HG02981 (cell line): Measurements from ENCODE around the gene CD2.
A peak's percentile ranks its signal among the peaks of the same experiment; 100 is the strongest.

Experiments
- ATAC-seq: cut with Tn5 transposase; IDR thresholded peaks from one replicate; pipeline ENCODE4 v1.9.1; 2021; ENCODE audit warnings: mild to moderate bottlenecking, moderate library complexity; ENCODE audit not compliant: unreplicated experiment

Gene CD2

GRCh38 chr1:116775116-116775752, 21.0 kb downstream of the CD2 start:
- no peak for ATAC-seq

- ATAC-seq: peak; percentile 36
Measured at GRCh38 chr1:116777831-116778830, 23.9 kb downstream of the CD2 start.

DNA sequence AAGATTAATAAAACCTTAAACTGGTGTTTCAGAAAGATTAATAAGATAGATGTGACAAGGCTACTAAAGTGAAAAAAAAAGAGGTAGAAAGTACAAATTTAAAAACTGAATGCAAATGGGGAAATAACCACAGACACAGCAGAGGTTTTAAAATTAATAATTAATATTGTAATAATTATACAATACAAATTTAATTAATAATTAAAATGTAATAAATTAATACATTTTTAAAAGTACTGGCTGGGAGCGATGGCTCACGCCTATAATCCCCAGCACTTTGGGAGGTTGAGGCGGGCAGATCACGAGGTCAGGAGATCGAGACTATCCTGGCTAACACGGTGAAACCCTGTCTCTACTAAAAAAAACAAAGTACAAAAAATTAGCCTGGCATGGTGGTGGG, 26.8 kb downstream of the CD2 start:
- ATAC-seq: no peak

DNA sequence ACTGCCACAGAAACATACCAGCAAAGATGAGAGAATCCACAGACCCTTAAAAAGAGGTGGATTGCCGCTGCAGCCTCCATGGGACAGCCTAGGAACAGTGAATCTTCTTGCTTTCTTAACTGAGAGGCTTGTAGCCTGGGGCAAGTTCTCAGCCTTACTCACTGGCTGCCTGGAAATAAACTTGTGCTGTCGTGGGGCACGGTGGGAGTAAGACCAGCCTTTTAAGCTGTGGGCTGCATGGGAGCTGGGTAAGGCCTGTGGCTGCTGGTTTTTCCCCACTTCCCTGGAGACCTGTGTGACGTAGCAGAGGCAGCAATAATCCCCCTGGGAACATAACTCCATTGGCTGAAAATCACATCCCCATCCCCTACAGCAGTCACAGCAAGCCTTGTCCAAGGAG, 30.8 kb downstream of the CD2 start:
- no peak for ATAC-seq

- ATAC-seq: no peak
Measured at GRCh38 chr1:116786049-116786448, 31.8 kb downstream of the CD2 start.

DNA sequence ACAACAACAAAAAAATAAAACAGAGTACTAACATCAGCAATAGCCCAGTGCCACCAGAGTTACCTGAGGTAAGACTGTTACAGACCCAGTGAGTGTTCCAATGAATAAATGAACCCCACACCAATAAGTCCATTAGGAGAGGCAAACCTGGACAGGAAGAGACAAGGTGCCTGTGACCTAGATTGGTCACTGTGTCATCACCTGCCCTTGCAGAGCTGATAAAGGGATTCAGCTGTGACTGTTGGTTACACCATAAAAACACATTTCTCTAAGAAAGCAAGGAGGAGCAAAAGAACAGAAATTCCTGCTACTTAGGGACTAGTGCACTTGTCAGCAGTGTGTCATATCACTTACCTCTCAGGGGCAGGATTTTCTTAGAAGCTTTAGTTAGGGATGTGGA, 37.5 kb downstream of the CD2 start:
- ATAC-seq: no peak

DNA sequence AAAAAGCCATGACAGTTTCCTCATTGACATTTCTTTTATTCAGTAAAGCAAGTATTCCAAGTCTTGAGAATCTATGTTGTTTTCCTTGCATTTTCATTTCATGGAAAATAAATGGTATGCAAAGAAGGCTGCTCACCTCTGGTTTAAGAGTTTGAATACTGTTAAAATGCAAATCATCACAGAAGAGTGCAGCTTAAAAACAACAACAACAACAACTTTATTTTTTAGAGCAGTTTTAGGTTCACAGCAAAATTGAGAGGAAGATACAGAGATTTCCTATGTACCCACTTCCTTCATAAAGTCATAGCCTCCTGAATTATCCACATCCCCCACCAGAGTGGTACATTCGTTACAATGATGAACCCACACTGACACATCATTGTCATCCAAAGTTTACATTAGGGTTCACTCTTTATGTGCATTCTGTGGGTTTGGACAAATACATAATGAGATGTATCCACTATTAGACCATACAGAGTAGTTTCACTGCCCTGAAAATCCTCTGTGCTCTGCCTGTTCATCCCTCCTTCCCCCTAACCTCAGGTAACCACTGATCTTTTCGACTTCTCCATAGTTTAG, 39.2 kb downstream of the CD2 start:
- no peak for ATAC-seq

GRCh38 chr1:116794371-116794770, 40.1 kb downstream of the CD2 start:
- no peak for ATAC-seq

DNA sequence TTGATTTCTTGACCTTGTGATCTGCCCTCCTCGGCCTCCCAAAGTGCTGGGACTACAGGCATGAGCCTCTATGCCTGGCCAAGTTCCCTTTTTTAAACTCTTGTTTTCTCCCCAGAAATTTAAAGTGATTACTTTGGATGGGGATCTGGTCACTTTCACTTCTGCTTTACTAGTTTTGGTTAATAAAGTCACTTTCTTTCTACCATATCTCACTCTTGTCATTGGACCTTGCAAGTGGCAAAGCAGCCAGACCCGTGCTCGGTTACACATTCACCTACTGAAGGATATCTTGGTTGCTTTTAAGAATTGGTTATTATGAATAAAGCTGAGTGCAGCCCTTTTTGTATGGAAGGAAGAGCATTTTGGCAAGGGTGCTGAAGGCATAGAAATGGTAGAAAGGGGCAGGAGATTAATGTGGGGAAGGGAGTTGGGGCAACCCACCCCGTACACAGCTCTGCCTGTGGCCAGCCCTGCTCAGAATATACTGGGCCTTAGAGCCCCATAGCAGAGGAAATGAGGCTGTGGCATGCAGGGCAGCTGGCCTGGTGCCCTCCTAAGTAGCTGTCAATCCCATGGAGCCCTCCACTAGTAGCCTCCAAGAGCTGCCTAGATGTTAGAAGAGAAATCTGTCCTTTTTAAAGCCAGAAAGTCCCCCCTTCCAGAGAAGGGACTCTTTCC, 40.7 kb downstream of the CD2 start:
- ATAC-seq: peak; percentile 95

DNA sequence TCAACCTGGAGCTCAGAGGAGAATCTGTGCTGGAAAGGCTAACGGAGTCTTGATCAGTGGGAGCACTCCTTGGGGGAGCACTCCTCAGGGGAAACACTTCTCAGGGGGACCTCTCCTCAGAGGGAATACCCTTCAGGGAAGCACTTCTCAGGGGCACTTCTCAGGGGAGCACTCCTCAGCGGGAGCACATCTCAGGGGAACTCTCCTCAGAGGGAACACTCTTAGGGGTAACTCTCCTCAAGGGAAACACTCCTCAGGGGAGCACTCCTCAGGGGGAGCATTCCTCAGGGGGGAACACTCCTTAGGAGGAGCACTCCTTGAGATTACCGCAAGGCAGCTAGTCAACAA, 41.2 kb downstream of the CD2 start:
- ATAC-seq: no peak

GRCh38 chr1:116804736-116805135, 50.5 kb downstream of the CD2 start:
- ATAC-seq: no peak

DNA sequence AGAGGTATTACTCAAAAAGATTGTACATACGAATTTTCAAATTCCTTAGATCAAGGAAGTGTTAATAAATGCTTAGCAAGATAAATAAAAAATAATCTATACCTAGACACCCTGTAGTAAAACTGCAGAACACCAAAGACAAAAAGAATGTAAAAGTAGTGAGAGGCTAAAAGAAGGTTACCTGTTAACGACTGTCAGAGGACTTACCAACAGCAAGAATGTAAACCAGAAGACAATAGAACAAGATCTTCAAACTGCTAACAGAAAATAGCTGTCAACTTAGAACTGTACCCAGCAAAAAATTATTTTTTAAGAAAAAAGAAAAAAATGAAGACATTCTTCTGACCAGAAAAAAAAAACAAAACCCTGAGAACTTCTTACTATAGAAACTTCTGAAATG, 51.2 kb downstream of the CD2 start:
- ATAC-seq: no peak

GRCh38 chr1:116806245-116806644, 52.0 kb downstream of the CD2 start:
- no peak for ATAC-seq

GRCh38 chr1:116806671-116807070, 52.4 kb downstream of the CD2 start:
- no peak for ATAC-seq

DNA sequence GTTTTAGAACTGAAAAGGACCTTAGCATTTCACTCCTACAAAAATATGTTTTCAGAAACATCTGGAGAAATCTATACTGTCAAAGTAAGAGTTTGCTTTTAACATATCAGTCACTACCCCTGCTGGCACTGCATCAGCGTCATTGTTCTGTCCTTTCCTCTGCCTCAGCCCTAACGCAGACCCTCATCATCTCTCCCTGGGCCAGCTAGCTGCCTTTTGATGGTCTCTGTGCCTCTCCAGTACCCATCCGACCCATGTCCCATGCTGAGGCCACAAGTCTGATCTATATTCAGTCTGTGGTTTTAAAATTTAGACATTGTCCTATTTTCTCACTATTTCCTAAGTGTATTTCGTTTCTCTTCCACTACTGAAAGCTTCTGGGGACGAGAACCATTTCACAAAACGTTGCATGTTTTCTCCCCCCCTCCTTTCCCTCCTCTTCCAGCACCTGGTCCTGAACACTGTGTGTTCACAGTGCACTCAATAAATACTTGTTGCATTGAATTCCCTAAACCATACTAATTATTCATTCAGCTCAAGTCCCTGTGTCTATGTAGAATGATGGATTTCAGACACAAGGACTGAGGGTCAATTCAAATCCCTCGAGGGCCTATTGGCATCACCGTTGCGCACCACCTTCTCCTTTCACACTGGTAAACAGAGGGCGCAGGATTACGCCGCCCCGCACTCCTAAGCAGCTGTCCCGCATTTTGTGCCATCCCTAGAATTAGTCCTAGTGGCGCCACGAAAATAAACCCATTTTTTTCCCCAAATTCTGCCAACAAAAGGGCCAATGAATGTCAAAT, 53.4 kb downstream of the CD2 start:
- no peak for ATAC-seq

DNA sequence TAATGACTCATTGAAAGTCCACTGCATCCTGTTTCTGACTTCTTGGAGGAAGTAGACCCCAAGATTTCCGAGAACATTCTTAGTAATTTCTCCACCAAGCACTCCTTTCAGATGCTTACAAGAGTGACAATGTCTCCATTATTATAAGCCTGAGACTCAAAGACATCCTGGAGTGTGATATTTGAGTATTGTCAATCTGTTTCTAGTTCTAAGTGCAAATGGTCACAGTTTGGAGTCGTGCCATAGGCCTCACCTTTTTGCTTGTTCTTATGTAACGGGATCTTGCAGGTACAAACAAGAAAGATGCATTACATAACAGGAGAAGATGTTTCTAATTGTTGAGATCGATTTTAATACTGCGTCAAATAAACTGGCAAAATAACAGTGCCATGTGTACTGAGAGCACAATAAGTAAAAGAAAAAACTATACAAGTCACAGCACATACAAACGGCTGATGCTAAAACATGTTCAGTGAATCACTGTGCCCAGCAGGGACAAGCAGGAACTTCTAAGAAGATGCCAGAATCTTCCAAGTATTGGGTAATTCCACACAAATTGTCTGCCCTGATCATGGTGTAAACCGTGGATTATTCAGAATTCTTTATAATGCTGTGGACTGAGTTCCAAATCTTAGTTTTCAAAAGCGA, 54.1 kb downstream of the CD2 start:
- no peak for ATAC-seq

GRCh38 chr1:116808848-116809508, 54.7 kb downstream of the CD2 start:
- ATAC-seq: no peak

- ATAC-seq: no peak
Measured at GRCh38 chr1:116811321-116811720, 57.1 kb downstream of the CD2 start.

DNA sequence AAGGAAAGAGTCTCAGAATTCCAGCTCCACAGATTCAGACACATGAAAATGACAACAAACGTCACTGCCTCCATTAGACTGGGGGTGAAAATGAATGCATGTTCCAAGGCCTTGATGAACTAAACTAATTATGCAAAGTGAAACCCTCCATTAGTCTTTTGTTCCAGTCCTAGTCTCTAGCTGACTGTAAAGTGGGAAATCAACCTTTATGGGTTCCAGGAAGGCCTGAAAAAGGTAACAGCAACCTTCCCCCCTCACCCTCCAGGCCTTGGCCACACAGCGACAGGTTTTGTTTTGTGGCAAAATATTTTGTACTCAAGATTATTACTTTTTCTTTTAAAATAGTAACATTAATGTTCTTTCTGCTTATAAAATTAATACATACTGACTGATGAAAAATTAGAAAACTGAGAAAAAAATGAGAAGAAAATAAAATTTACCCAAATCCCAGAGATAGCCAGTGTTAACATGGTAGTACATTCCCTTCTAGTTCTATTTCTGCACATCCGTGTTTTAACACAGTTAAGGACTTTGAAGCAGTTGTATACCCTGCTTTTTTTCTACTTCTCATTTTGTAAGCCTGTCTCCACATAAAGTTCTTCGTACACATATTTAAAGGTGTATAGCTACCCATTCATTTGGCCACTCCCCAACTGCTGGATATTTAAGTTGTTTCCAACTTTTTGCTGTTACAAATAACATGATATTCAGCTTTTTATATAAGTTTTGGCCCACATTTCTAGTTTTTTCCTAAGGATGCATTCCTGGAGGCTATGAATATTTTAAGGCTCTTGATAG, 60.9 kb downstream of the CD2 start:
- no peak for ATAC-seq
